Neural crest cell (in vitro differentiated cells): ENCODE measurements around the gene COQ10A. TPM values are rescaled to one million over a fixed set of nuclear protein-coding genes. Genes with fewer than 3 reads are reported as not detected.
"Not testable (repeated sequence)": the region's sequence is repeated elsewhere in the genome, so short reads cannot be mapped to it uniquely, and the experiment has no call there.

Source experiments
- DNase-seq: peaks from one replicate; pipeline ENCODE4 v3.0.0; 2021; ENCODE audit warnings: low read depth, mixed read lengths, low spot score
- H3K27ac Mint-ChIP-seq: one replicate; pipeline ENCODE4 v1.8.0; 2021; ENCODE audit warnings: mild to moderate bottlenecking, mixed read lengths; ENCODE audit not compliant: unreplicated experiment
- H3K27me3 Mint-ChIP-seq: 2 replicates; pipeline ENCODE4 v1.8.0; 2021; ENCODE audit warnings: low read depth, mild to moderate bottlenecking, mixed read lengths
- H3K36me3 Mint-ChIP-seq: 2 replicates; pipeline ENCODE4 v1.8.0; 2021; ENCODE audit warnings: low read depth, mild to moderate bottlenecking, mixed read lengths
- H3K4me1 Mint-ChIP-seq: 2 replicates; pipeline ENCODE4 v1.8.0; 2021; ENCODE audit warnings: mixed read lengths
- H3K4me3 Mint-ChIP-seq: one replicate; pipeline ENCODE4 v1.8.0; 2021; ENCODE audit warnings: mild to moderate bottlenecking, mixed read lengths
- H3K9me3 Mint-ChIP-seq: 2 replicates; pipeline ENCODE4 v1.8.0; 2021; ENCODE audit warnings: mixed read lengths
- CTCF ChIP-seq: fragments of 200-600 bp; sonication (generic); conservative IDR thresholded peaks from 2 replicates; pipeline ENCODE4 v1.5.0; 2021; ENCODE audit warnings: antibody characterized with exemption, mild to moderate bottlenecking
- total RNA-seq: library from RNA; stranded (reverse); gene quantifications from 2 replicates; pipeline ENCODE4 v1.2.1, GENCODE V29; 2021

The COQ10A gene
- total RNA-seq, 1 donor from 2014 or later = 23.3 TPM

DNA sequence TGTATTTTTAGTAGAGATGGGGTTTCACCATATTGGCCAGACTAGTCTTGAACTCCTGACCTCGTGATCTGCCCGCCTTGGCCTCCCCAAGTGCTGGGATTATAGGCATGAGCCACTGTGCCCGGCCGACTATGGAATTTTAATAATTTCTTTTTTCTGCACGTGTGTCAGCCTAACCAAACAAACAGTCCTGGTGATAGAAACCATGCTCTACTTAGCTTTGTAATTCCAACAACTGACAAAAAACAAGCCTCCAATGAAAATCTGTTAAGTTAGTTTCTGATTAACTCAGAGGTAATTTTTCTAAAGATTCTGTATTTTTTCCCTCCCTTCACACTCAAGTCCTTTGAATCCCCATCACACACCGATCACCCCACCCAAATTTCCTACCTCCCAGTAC lies 15.3 kb downstream of the COQ10A start:
- Mint-ChIP-seq H3K9me3 (no peaks in the 10 kb centered on the region), H3K4me1 (no peaks in the 10 kb centered on the region), H3K4me3 (no peak overlapping the region), H3K27me3 (no peaks in the 10 kb centered on the region), H3K27ac (no peak overlapping the region), H3K36me3 (peaks cover 20% of the 10 kb centered on the region)
- TF ChIP-seq CTCF = no peak
- no peak for DNase-seq

GRCh38 chr12:56282579-56282978 lies 15.8 kb downstream of the COQ10A start:
- TF ChIP-seq CTCF = no peak
- Mint-ChIP-seq H3K4me1 (no peaks in the 10 kb centered on the region), H3K27me3 (no peaks in the 10 kb centered on the region), H3K4me3 (no peak overlapping the region), H3K36me3 (peaks cover 20% of the 10 kb centered on the region), H3K9me3 (no peaks in the 10 kb centered on the region), H3K27ac (no peak overlapping the region)
- no peak for DNase-seq

GRCh38 chr12:56284263-56284662 lies 17.5 kb downstream of the COQ10A start:
- not testable (repeated sequence) for H3K4me3 Mint-ChIP-seq, H3K9me3 Mint-ChIP-seq, H3K27ac Mint-ChIP-seq, DNase-seq, H3K27me3 Mint-ChIP-seq, H3K4me1 Mint-ChIP-seq
- peaks cover 16% of the 10 kb centered on the region for H3K36me3 Mint-ChIP-seq

- Mint-ChIP-seq H3K27me3 (no peaks in the 10 kb centered on the region), H3K27ac (no peak overlapping the region), H3K36me3 (peaks cover 12% of the 10 kb centered on the region), H3K4me1 (no peaks in the 10 kb centered on the region), H3K4me3 (no peak overlapping the region), H3K9me3 (no peaks in the 10 kb centered on the region)
- DNase-seq = no peak
- TF ChIP-seq CTCF = no peak
These were observed 19.5 kb downstream of the COQ10A start for GRCh38 chr12:56286044-56286830.

GRCh38 chr12:56288705-56289387 lies 22.1 kb downstream of the COQ10A start:
- no peak overlapping the region for H3K4me3 Mint-ChIP-seq
- no peaks in the 10 kb centered on the region for H3K9me3 Mint-ChIP-seq
- H3K27ac Mint-ChIP-seq = no peak overlapping the region
- no peak for DNase-seq
- H3K27me3 Mint-ChIP-seq = no peaks in the 10 kb centered on the region
- no peak for TF ChIP-seq CTCF
- H3K4me1 Mint-ChIP-seq = peaks cover 4% of the 10 kb centered on the region
- H3K36me3 Mint-ChIP-seq = peaks cover 5% of the 10 kb centered on the region

DNA sequence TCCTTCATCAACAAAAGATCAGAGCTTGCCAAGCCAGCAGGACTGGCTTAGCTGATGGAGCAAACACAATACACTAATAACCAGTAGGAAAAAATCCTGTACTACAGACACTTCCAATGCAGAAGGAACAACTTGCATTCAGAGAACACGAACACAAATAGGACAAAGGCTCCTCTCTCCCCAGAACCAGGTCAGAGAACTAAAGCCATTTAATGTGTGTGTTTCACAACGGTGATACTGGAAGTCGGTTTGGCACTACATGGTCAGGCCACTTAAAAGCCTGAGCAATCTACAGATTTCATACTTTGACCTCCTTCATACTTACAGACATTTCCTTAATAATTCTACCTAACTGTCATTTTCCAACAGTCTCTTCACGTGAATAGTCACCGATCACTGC lies 27.1 kb downstream of the COQ10A start:
- H3K9me3 Mint-ChIP-seq = no peaks in the 10 kb centered on the region
- no peak overlapping the region for H3K27ac Mint-ChIP-seq
- H3K27me3 Mint-ChIP-seq = no peaks in the 10 kb centered on the region

More for the DNA sequence above, 27.1 kb downstream of the COQ10A start:
- Mint-ChIP-seq H3K4me3 (no peak overlapping the region), H3K4me1 (peaks cover 20% of the 10 kb centered on the region), H3K36me3 (no peaks in the 10 kb centered on the region)
- TF ChIP-seq CTCF = no peak
- DNase-seq = no peak
